Measurements from ENCODE around the gene PMIS2. TPM values are rescaled to one million over a fixed set of nuclear protein-coding genes. Genes with fewer than 3 reads are reported as not detected.

The PMIS2 gene
- not detected in 2 replicates for total RNA-seq (2014; rRNA removed; shearing (Covaris generic))

DNA sequence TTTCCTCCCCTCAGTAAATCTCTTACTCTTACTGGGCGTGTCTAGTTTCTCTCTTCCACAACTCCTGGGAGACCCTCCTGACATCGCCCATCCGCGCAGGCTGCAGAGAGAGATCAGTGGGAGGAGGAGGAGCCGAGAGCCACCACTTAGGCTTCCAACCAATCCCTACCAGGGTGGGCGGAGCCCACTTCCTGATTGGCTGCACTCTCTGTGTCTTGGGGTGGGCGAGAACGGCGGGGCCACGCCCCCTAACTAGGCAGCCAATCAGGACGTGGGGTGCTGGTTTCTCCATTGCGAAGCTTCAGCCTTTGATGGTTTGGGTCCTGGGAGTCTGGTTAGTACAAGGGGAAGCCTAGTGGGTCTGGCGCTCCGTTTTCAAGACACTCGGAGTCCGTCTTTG is at the start of gene PMIS2:
PMIS2 (plus strand) TSS at position 326 of the 400 bp plus-strand sequence. CDS start 87 bp downstream, outside the sequence.

DNA sequence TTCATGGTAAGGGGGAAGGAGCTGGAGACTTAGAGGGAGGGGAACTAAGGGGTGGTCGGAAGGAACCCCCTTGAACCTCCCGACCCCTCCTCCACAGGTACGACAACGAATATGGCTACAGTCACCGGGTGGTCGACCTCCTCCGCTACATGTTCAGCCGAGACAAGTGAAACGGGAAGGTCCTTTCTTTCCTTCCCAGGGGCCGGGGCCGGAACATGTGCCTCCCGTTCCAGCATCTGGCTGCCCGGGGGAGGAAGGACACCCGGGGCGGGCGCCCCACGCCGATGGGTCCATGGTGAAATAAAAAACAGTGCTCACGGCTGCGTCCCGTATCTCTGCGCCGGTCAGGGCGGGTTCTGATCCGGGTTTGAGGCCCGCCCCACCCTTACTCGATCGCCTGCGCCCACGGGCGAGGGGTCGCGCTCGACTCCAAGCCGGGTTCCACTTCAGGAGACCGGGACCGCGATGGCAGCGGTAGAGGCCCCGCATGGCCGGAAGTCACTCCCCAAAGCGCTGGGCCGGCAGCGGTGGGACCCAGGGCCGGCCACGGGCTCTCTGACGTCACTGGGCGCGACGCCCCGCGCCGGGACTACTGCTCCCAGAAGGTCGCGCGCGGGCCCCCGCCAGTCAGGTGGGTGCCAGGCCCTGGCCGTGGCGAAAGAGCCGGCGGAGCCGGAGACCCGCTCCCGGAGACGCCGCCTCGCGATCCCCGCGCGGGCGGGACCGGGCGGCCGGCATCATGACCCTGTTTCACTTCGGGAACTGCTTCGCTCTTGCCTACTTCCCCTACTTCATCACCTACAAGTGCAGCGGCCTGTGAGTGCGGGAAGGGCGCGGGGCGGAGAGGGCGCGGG is 40.7 kb upstream of the PMIS2 start, which contains the start of gene TMEM147:
TMEM147 (plus strand) TSS at position 626 of the 854 bp plus-strand sequence; CDS start at position 740, 114 bp downstream.

DNA sequence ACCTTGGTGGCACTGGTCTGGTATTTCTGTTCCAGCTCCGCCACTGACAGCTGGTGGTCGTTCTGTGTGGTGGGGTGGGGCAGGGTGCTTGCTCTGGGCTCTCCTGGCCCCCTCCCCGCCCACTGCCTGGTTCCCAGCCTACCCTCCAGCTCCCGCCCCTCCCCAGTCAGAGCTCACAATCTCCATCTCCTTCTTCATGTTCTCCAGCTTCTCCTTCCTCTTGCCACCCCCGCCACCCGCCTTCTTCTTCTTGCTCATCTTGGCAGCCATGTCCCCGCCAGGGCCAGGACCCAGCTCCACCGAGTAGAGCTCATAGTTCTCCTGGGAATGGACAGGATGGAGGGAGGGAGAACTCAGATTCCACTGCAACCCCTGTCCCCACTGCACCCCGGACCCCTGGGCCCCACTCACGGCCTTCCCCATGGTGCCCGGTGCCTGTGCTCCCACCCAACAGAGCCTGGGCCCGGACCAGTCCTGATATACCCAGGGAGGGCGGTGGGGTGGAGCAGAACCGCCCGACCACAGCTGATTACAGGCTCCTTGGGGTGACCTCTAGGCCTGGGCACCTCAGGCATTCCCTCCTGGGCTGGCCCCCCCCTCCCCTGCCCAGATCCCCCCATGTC is 22.7 kb upstream of the PMIS2 start, which contains the start of gene ATP4A:
ATP4A (minus strand) TSS at position 452 of the 623 bp plus-strand sequence; CDS start at position 423, 29 bp downstream.

DNA sequence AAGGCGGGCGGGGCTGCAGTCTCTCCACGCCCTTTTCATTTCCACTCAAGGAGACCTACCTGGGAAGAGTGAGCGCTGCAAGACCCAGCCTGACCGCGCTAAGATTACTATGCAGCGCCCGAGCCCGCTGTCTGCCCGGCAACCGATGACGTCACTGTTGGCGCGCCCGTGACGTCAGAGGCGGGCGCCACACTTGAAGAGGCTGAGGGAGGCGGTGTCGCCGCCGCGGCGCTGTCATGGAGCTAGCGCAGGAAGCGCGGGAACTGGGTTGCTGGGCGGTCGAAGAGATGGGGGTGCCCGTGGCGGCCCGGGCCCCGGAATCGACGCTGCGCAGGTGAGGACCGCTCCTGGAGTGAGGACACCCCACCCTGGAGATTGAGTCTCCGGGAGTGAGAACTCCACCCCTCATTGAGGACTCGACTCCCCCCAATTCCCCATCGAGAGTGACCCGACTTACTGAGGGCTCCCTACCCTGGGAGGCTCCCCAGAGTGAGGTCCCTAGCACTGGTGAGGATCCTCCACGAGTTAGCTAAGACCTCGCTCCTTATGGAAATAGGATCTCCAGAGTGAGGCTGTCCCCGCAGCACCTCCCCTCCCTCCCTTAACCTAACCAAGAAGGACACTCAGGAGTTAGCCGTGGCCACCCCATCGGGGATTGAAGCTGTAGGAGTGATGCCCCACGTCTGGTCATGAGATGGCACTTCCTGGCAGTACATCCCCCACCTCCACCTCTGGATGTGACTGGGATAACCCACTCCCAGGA is 26.8 kb downstream of the PMIS2 start, which contains the start of gene HAUS5:
HAUS5 (plus strand) TSS at position 177 of the 763 bp plus-strand sequence; CDS start at position 237, 60 bp downstream.

GRCh38 chr19:35628565-35629331 is 42.8 kb downstream of the PMIS2 start, which contains the start of gene RBM42:
RBM42 (plus strand) TSS chr19:35629036; CDS start chr19:35629154, 118 bp downstream.

Other genes with a start within 250 kb of the PMIS2 start
- gene FFAR1, start 238.3 kb upstream of the PMIS2 start, total RNA-seq (2014; rRNA removed; shearing (Covaris generic)), result 0.16 TPM in 1 of 2 replicates, not detected in the other
- gene FFAR3, start 227.7 kb upstream of the PMIS2 start, total RNA-seq (2014; rRNA removed; shearing (Covaris generic)), result not detected in 2 replicates
- gene GPR42, start 215.1 kb upstream of the PMIS2 start, total RNA-seq (2014; rRNA removed; shearing (Covaris generic)), result not detected in 2 replicates
- not detected in 2 replicates for gene FFAR2, start 137.9 kb upstream of the PMIS2 start, total RNA-seq (2014; rRNA removed; shearing (Covaris generic))
- gene KRTDAP, start 95.7 kb upstream of the PMIS2 start, total RNA-seq (2014; rRNA removed; shearing (Covaris generic)), result not detected in 2 replicates
- gene DMKN, start 72.5 kb upstream of the PMIS2 start, total RNA-seq (2014; rRNA removed; shearing (Covaris generic)), result 16.5 and 24.2 TPM in 2 replicates
- 0.05 TPM in 1 of 2 replicates, not detected in the other for gene SBSN, start 57.9 kb upstream of the PMIS2 start, total RNA-seq (2014; rRNA removed; shearing (Covaris generic))
- gene GAPDHS, start 52.7 kb upstream of the PMIS2 start, total RNA-seq (2014; rRNA removed; shearing (Covaris generic)), result not detected in 2 replicates
- 126 and 129 TPM in 2 replicates for gene TMEM147, start 40.5 kb upstream of the PMIS2 start, total RNA-seq (2014; rRNA removed; shearing (Covaris generic))
- gene ATP4A, start 22.5 kb upstream of the PMIS2 start, total RNA-seq (2014; rRNA removed; shearing (Covaris generic)), result not detected in 2 replicates
- 45.8 and 47.4 TPM in 2 replicates for gene HAUS5, start 26.6 kb downstream of the PMIS2 start, total RNA-seq (2014; rRNA removed; shearing (Covaris generic))
- gene RBM42, start 42.9 kb downstream of the PMIS2 start, total RNA-seq (2014; rRNA removed; shearing (Covaris generic)), result 86.8 and 95.1 TPM in 2 replicates
- gene ETV2, start 55.6 kb downstream of the PMIS2 start, total RNA-seq (2014; rRNA removed; shearing (Covaris generic)), result 0.88 and 1.1 TPM in 2 replicates
- 327 and 328 TPM in 2 replicates for gene COX6B1, start 62.1 kb downstream of the PMIS2 start, total RNA-seq (2014; rRNA removed; shearing (Covaris generic))
- gene UPK1A, start 80.3 kb downstream of the PMIS2 start, total RNA-seq (2014; rRNA removed; shearing (Covaris generic)), result not detected in 2 replicates
- not detected in 2 replicates for gene ZBTB32, start 118.4 kb downstream of the PMIS2 start, total RNA-seq (2014; rRNA removed; shearing (Covaris generic))
- 14.4 and 20.0 TPM in 2 replicates for gene KMT2B, start 131.8 kb downstream of the PMIS2 start, total RNA-seq (2014; rRNA removed; shearing (Covaris generic))
- 3.6 and 6.8 TPM in 2 replicates for gene IGFLR1, start 156.3 kb downstream of the PMIS2 start, total RNA-seq (2014; rRNA removed; shearing (Covaris generic))
- 22.6 and 23.4 TPM in 2 replicates for gene U2AF1L4, start 159.2 kb downstream of the PMIS2 start, total RNA-seq (2014; rRNA removed; shearing (Covaris generic))
- gene PSENEN, start 159.5 kb downstream of the PMIS2 start, total RNA-seq (2014; rRNA removed; shearing (Covaris generic)), result 35.6 and 40.4 TPM in 2 replicates
- gene LIN37, start 162.4 kb downstream of the PMIS2 start, total RNA-seq (2014; rRNA removed; shearing (Covaris generic)), result 7.4 and 12.7 TPM in 2 replicates
- 0.40 TPM in 1 of 2 replicates, not detected in the other for gene HSPB6, start 170.9 kb downstream of the PMIS2 start, total RNA-seq (2014; rRNA removed; shearing (Covaris generic))
- gene PROSER3, start 172.0 kb downstream of the PMIS2 start, total RNA-seq (2014; rRNA removed; shearing (Covaris generic)), result 9.5 and 10.8 TPM in 2 replicates
- gene ARHGAP33, start 189.4 kb downstream of the PMIS2 start, total RNA-seq (2014; rRNA removed; shearing (Covaris generic)), result 3.3 and 9.8 TPM in 2 replicates
- not detected in 2 replicates for gene PRODH2, start 226.7 kb downstream of the PMIS2 start, total RNA-seq (2014; rRNA removed; shearing (Covaris generic))

Measured in A375 (cell line).